ENCODE results near the gene POR. TPM values are rescaled to one million over a fixed set of nuclear protein-coding genes. Genes with fewer than 3 reads are reported as not detected.

The POR gene
- total and polyA plus RNA-seq, 2 of the 13 experiments (the other 11 are each of a cell fraction or from before 2014, with no cell fraction given): 145 to 266 TPM

GRCh38 chr7:75962607-75963380 is 47.8 kb downstream of the POR start:
- in situ Hi-C loops (cut with HindIII; ENCODE audit: extremely low pct_ligation_motif_present, low pct_unique_long_range_greater_than_20kb) (loop anchor here (5.0 kb wide), 1 partner anchor 85 kb away; the partner anchor contains the start of gene RHBDD2), intact Hi-C loops (cut with micrococcal nuclease; ENCODE audit: unreplicated experiment) (loop anchor here (2.0 to 5.0 kb wide), 2 partner anchors 40 to 96 kb away; no protein-coding TSS in a partner anchor)
- H3K9me3 ChIP-seq (ENCODE audit: low read length): no peaks in the 10 kb centered on the region
- H3K79me2 ChIP-seq (ENCODE audit: insufficient read depth, low read length): peaks cover 70% of the 10 kb centered on the region
- no peak overlapping the region for H3K4me3 ChIP-seq (replicated peaks in 1 of 3; ENCODE audit: insufficient read depth in 1 of 3, low read depth in 2 of 3, low read length in 3 of 3)
- H3K9ac ChIP-seq (ENCODE audit: insufficient read depth, low read depth, low read length): peak overlapping the region; percentile 23; the same call in 1 of the 2 replicates
- H4K20me1 ChIP-seq (ENCODE audit: insufficient read depth, low read length): peaks cover 55% of the 10 kb centered on the region
- peak; percentile 79 for DNase-seq (ENCODE audit: low spot score)
- ChIA-PET POLR2A (interaction anchor here (1.1 to 1.3 kb wide), 2 partner anchors 42 to 56 kb away, joined by 3 to 4 read pairs; no protein-coding TSS in a partner anchor), CTCF (ENCODE audit: low intra/inter-chr PET ratio, low total read pairs) (no interaction called here)
- peaks cover 58% of the 10 kb centered on the region for H3K4me1 ChIP-seq (ENCODE audit: insufficient read depth, low read length)
- H2AFZ ChIP-seq (ENCODE audit: low read length): no peak overlapping the region
- H3K27ac ChIP-seq (ENCODE audit: extremely low read length, insufficient read depth, low read length): peak overlapping the region; percentile 71
- no TSS peak for BruUV-seq (replicated peaks)
- peak; percentile 62 for FAIRE-seq
- H3K4me2 ChIP-seq (ENCODE audit: low read depth, low read length): no peak overlapping the region
- H3K36me3 ChIP-seq (replicated peaks in 1 of 2; ENCODE audit: control insufficient read depth in 1 of 2, insufficient read depth in 2 of 2, low read length in 2 of 2): peaks cover 29 to 84% of the 10 kb centered on the region in 2 experiments
- 54% methylated on average over 18 of the region's 18 CpGs for WGBS (ENCODE audit: low lambda C conversion rate)
- peak; percentile 64 for ATAC-seq
- no peaks in the 10 kb centered on the region for H3K27me3 ChIP-seq (ENCODE audit: control insufficient read depth in 1 of 2, insufficient read depth in 2 of 2, low read length in 2 of 2)
- TF ChIP-seq SMARCC2 (IDR thresholded peaks at IDR 0.05): no peak
- TF ChIP-seq POLR2AphosphoS2 (IDR thresholded peaks at IDR 0.05; ENCODE audit: low read depth, low read length): no peak
- TF ChIP-seq KDM6A (CRISPR knock-in tag; IDR thresholded peaks at IDR 0.05; ENCODE audit: low read depth): peak; percentile 55; the same call in 1 of the 2 replicates
- TF ChIP-seq AKNA (CRISPR knock-in tag; IDR thresholded peaks at IDR 0.05; ENCODE audit: borderline replicate concordance): no peak
- TF ChIP-seq ATAD3A (CRISPR knock-in tag; IDR thresholded peaks at IDR 0.05): no peak
- no peak for TF ChIP-seq CREB1 (IDR thresholded peaks at IDR 0.05)
- peak; percentile 22; the same call in 1 of the 2 replicates for TF ChIP-seq CREB1 (CRISPR knock-in tag; IDR thresholded peaks at IDR 0.05)
- TF ChIP-seq AHR (CRISPR knock-in tag; IDR thresholded peaks at IDR 0.05): no peak
- TF ChIP-seq MED8 (CRISPR knock-in tag; IDR thresholded peaks at IDR 0.05; ENCODE audit: insufficient replicate concordance): no peak
- TF ChIP-seq ZNF20 (CRISPR knock-in tag; IDR thresholded peaks at IDR 0.05): no peak
- TF ChIP-seq ZBTB8A (CRISPR knock-in tag; IDR thresholded peaks at IDR 0.05; ENCODE audit: borderline replicate concordance, low read depth): no peak
- no peak for TF ChIP-seq PLRG1 (conservative IDR thresholded peaks at IDR 0.05)
- TF ChIP-seq KLF12 (CRISPR knock-in tag; IDR thresholded peaks at IDR 0.05; ENCODE audit: borderline replicate concordance): no peak
- TF ChIP-seq NKX3-1 (CRISPR knock-in tag; IDR thresholded peaks at IDR 0.05): no peak
- TF ChIP-seq ZNF672 (CRISPR knock-in tag; IDR thresholded peaks at IDR 0.05): 0 out of 2 replicates have a peak, but pooled peaks have one; percentile 14
- no peak for TF ChIP-seq SRSF4 (IDR thresholded peaks at IDR 0.05; ENCODE audit: low read depth, low read length, poor library complexity, severe bottlenecking)
- peak; percentile 71 for TF ChIP-seq HDAC1 (CRISPR knock-in tag; IDR thresholded peaks at IDR 0.05)
- no peak for TF ChIP-seq ZNF256 (CRISPR knock-in tag; conservative IDR thresholded peaks at IDR 0.05)
